Smooth muscle cell (in vitro differentiated cells): Measurements from ENCODE around the gene PTGFR. TPM values are rescaled to one million over a fixed set of nuclear protein-coding genes. Genes with fewer than 3 reads are reported as not detected.

ENCODE experiments used
- DNase-seq: peaks from one replicate; lab custom pipeline; 2025; ENCODE audit not compliant: unreplicated experiment; lab: John Stamatoyannopoulos, UW
- H2AFZ ChIP-seq: fragments of 200-600 bp; sonication (generic); 2 replicates; pipeline ENCODE4 v1.6.0; 2016; ENCODE audit warnings: antibody characterized with exemption, low read depth, mild to moderate bottlenecking
- H3F3A ChIP-seq: fragments of 200-600 bp; sonication (generic); 2 replicates; pipeline ENCODE4 v1.6.0; 2017; ENCODE audit warnings: antibody characterized with exemption, low read depth
- H3K27ac ChIP-seq: fragments of 200-600 bp; sonication (generic); 2 replicates; pipeline ENCODE4 v1.5.1; 2016; ENCODE audit warnings: low read depth, mild to moderate bottlenecking
- H3K27me3 ChIP-seq: fragments of 200-600 bp; sonication (generic); 2 replicates; pipeline ENCODE4 v1.6.1; 2016; ENCODE audit warnings: low read depth, mild to moderate bottlenecking
- H3K36me3 ChIP-seq: fragments of 200-600 bp; sonication (generic); 2 replicates; pipeline ENCODE4 v1.5.1; 2016; ENCODE audit warnings: low read depth
- H3K4me1 ChIP-seq: fragments of 200-600 bp; sonication (generic); 2 replicates; pipeline ENCODE4 v1.5.1; 2016; ENCODE audit warnings: low read depth
- H3K4me2 ChIP-seq: fragments of 200-600 bp; sonication (generic); 2 replicates; pipeline ENCODE4 v1.6.0; 2016; ENCODE audit warnings: mild to moderate bottlenecking
- H3K4me3 ChIP-seq: fragments of 200-600 bp; sonication (generic); 2 replicates; pipeline ENCODE4 v1.5.1; 2016; ENCODE audit warnings: mild to moderate bottlenecking
- H3K79me2 ChIP-seq: fragments of 200-600 bp; sonication (generic); 2 replicates; pipeline ENCODE4 v1.6.0; 2016; ENCODE audit warnings: low read depth, mild to moderate bottlenecking
- H3K9ac ChIP-seq: fragments of 200-600 bp; sonication (generic); 2 replicates; pipeline ENCODE4 v1.6.0; 2016; ENCODE audit warnings: low read depth
- H3K9me3 ChIP-seq: fragments of 200-600 bp; sonication (generic); replicated peaks from 2 replicates; pipeline ENCODE4 v1.5.1; 2016; ENCODE audit warnings: low read depth
- H4K20me1 ChIP-seq: fragments of 200-600 bp; sonication (generic); 2 replicates; pipeline ENCODE4 v1.6.0; 2016; ENCODE audit warnings: low read depth
- WGBS: methylation state at CpG from one replicate; pipeline ENCODE4 v1.1.7; 2016; ENCODE audit warnings: low lambda C conversion rate; 5-methylcytosine and 5-hydroxymethylcytosine counted together
- polyA plus RNA-seq: library from polyadenylated mRNA; unstranded; fragments of >200 nt; fragmentation: Nextera tagmentation; extraction: Ambion mirVana; gene quantifications from 2 replicates; pipeline ENCODE4 v1.2.1, GENCODE V29; 2016
- total RNA-seq: library from RNA; depleted of rRNA; stranded (reverse); fragments of >200 nt; gene quantifications from 2 replicates; pipeline ENCODE4 v1.2.3, GENCODE V29; 2014
- TF ChIP-seq, protein P1 (sequence below): fragments of 200-600 bp; sonication (generic); IDR thresholded peaks from 2 replicates; pipeline ENCODE4 v1.5.1; 2017; ENCODE audit warnings: borderline replicate concordance, mild to moderate bottlenecking, antibody characterized with exemption; ENCODE audit not compliant: insufficient read depth, poor library complexity, severe bottlenecking

PTGFR gene
- total and polyA plus RNA-seq, 2 experiments from 2014 or later: 3.0 to 6.8 TPM

- H3K27me3 ChIP-seq: no peaks in the 10 kb centered on the region
- H3K4me1 ChIP-seq: no peaks in the 10 kb centered on the region
- H3K9ac ChIP-seq: no peak overlapping the region
- no peaks in the 10 kb centered on the region for H3F3A ChIP-seq
- peak overlapping the region; percentile 55 for H2AFZ ChIP-seq
- H3K36me3 ChIP-seq: no peaks in the 10 kb centered on the region
- TF ChIP-seq, protein P1, sequence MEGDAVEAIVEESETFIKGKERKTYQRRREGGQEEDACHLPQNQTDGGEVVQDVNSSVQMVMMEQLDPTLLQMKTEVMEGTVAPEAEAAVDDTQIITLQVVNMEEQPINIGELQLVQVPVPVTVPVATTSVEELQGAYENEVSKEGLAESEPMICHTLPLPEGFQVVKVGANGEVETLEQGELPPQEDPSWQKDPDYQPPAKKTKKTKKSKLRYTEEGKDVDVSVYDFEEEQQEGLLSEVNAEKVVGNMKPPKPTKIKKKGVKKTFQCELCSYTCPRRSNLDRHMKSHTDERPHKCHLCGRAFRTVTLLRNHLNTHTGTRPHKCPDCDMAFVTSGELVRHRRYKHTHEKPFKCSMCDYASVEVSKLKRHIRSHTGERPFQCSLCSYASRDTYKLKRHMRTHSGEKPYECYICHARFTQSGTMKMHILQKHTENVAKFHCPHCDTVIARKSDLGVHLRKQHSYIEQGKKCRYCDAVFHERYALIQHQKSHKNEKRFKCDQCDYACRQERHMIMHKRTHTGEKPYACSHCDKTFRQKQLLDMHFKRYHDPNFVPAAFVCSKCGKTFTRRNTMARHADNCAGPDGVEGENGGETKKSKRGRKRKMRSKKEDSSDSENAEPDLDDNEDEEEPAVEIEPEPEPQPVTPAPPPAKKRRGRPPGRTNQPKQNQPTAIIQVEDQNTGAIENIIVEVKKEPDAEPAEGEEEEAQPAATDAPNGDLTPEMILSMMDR: no peak
- no peaks in the 10 kb centered on the region for H3K9me3 ChIP-seq
- no peaks in the 10 kb centered on the region for H3K79me2 ChIP-seq
- WGBS: 73% methylated on average over 2 of the region's 2 CpGs
- peak overlapping the region; percentile 78 for H3K4me2 ChIP-seq
- no peak overlapping the region for H3K27ac ChIP-seq
- DNase-seq: no peak
- H3K4me3 ChIP-seq: peak overlapping the region; percentile 31
- no peaks in the 10 kb centered on the region for H4K20me1 ChIP-seq
Observed at GRCh38 chr1:78522136-78522535, 31.4 kb downstream of the PTGFR start.

- H3K36me3 ChIP-seq: no peaks in the 10 kb centered on the region
- no peak overlapping the region for H2AFZ ChIP-seq
- H3K27ac ChIP-seq: no peak overlapping the region
- H3F3A ChIP-seq: no peaks in the 10 kb centered on the region
- no peaks in the 10 kb centered on the region for H4K20me1 ChIP-seq
- no peaks in the 10 kb centered on the region for H3K27me3 ChIP-seq
- H3K79me2 ChIP-seq: no peaks in the 10 kb centered on the region
- no peaks in the 10 kb centered on the region for H3K4me1 ChIP-seq
- WGBS: 62% methylated on average over 2 of the region's 2 CpGs
- no peak overlapping the region for H3K9ac ChIP-seq
- H3K4me2 ChIP-seq: no peak overlapping the region
- TF ChIP-seq, protein P1: no peak
- DNase-seq: no peak
- H3K4me3 ChIP-seq: no peak overlapping the region
- no peaks in the 10 kb centered on the region for H3K9me3 ChIP-seq
Observed at GRCh38 chr1:78526496-78526895, 35.7 kb downstream of the PTGFR start.

- Histone ChIP-seq H3K27ac (no peak overlapping the region), H3K27me3 (no peaks in the 10 kb centered on the region), H3F3A (no peaks in the 10 kb centered on the region), H3K9ac (no peak overlapping the region), H3K4me1 (no peaks in the 10 kb centered on the region), H2AFZ (no peak overlapping the region), H3K4me2 (no peak overlapping the region), H3K36me3 (no peaks in the 10 kb centered on the region), H3K9me3 (no peaks in the 10 kb centered on the region), H4K20me1 (no peaks in the 10 kb centered on the region), H3K4me3 (no peak overlapping the region), H3K79me2 (no peaks in the 10 kb centered on the region)
- TF ChIP-seq, protein P1: no peak
- WGBS: 90% methylated on average over 2 of the region's 2 CpGs
- DNase-seq: no peak
Observed at GRCh38 chr1:78527706-78528105, 36.9 kb downstream of the PTGFR start.

GRCh38 chr1:78533527-78533926, 42.8 kb downstream of the PTGFR start:
- Histone ChIP-seq H4K20me1 (no peaks in the 10 kb centered on the region), H2AFZ (no peak overlapping the region), H3K79me2 (no peaks in the 10 kb centered on the region), H3K4me2 (no peak overlapping the region), H3K9ac (no peak overlapping the region), H3K36me3 (no peaks in the 10 kb centered on the region), H3F3A (no peaks in the 10 kb centered on the region), H3K27ac (no peak overlapping the region), H3K9me3 (no peaks in the 10 kb centered on the region), H3K27me3 (no peaks in the 10 kb centered on the region), H3K4me3 (no peak overlapping the region), H3K4me1 (no peaks in the 10 kb centered on the region)
- no peak for DNase-seq
- TF ChIP-seq, protein P1: no peak
- WGBS: 91% methylated on average over 4 of the region's 4 CpGs
